ENCODE results near the gene MMP20. TPM values are rescaled to one million over a fixed set of nuclear protein-coding genes. Genes with fewer than 3 reads are reported as not detected.

Gene MMP20
- total RNA-seq, 6 experiments from 2014 or later: not detected

GRCh38 chr11:102545701-102546100 lies 79.4 kb downstream of the MMP20 start:
- intact Hi-C loops (cut with DNase I): no loop called here
- WGBS (ENCODE audit: insufficient coverage, low coverage, low lambda C conversion rate, missing lambda C conversion rate): 53% methylated on average over 4 of the region's 4 CpGs
- no peak for ATAC-seq
- no peaks in the 10 kb centered on the region for H3K9me3 ChIP-seq
- H3K4me3 ChIP-seq: no peak overlapping the region
- H3K36me3 ChIP-seq: no peaks in the 10 kb centered on the region
- H3K27me3 ChIP-seq: no peaks in the 10 kb centered on the region
- no peaks in the 10 kb centered on the region for H3K4me1 ChIP-seq
- no peak for TF ChIP-seq POLR2A (IDR thresholded peaks at IDR 0.05)
- TF ChIP-seq CTCF (IDR thresholded peaks at IDR 0.05): no peak
- no peak for DNase-seq
- no peak overlapping the region for H3K27ac ChIP-seq

DNA sequence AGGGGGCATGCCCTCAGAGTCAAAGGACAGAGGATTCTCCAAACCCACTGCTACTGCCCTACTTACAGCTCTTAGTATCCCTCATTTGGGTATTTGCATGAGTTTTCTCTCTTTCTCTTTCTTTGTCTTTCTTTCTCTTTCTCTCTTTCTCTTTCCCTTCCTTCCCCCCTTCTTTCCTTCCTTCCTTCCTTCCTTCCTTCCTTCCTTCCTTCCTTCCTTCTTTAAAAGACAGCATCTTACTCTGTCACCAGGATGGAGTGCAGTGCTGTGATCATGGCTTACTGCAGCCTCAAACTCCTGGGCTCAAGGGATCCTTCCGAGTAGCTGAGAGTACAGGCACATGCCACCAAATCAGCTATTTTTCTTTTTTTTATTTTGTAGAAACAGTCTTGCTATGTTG lies 80.5 kb downstream of the MMP20 start:
- 77% methylated on average over 1 of the region's 1 CpG for WGBS (ENCODE audit: insufficient coverage, low coverage, low lambda C conversion rate, missing lambda C conversion rate)
- no peaks in the 10 kb centered on the region for H3K4me1 ChIP-seq
- H3K4me3 ChIP-seq: no peak overlapping the region
- H3K36me3 ChIP-seq: no peaks in the 10 kb centered on the region
- TF ChIP-seq CTCF (IDR thresholded peaks at IDR 0.05) (no peak), POLR2A (IDR thresholded peaks at IDR 0.05) (no peak)
- intact Hi-C loops (cut with DNase I): no loop called here
- no peak for ATAC-seq
- no peak overlapping the region for H3K27ac ChIP-seq
- no peak for DNase-seq
- no peaks in the 10 kb centered on the region for H3K27me3 ChIP-seq
- no peaks in the 10 kb centered on the region for H3K9me3 ChIP-seq

GRCh38 chr11:102539567-102539966 lies 85.6 kb downstream of the MMP20 start:
- ATAC-seq: no peak
- no peaks in the 10 kb centered on the region for H3K27me3 ChIP-seq
- WGBS (ENCODE audit: insufficient coverage, low coverage, low lambda C conversion rate, missing lambda C conversion rate): 69% methylated on average over 2 of the region's 2 CpGs

GRCh38 chr11:102538932-102539331 lies 86.2 kb downstream of the MMP20 start:
- H3K36me3 ChIP-seq: no peaks in the 10 kb centered on the region
- H3K27me3 ChIP-seq: no peaks in the 10 kb centered on the region
- no peaks in the 10 kb centered on the region for H3K4me1 ChIP-seq
- no peak overlapping the region for H3K4me3 ChIP-seq
- intact Hi-C loops (cut with DNase I): no loop called here
- no CpG with 5 or more reads among the region's 4 CpGs for WGBS (ENCODE audit: insufficient coverage, low coverage, low lambda C conversion rate, missing lambda C conversion rate)
- no peak for TF ChIP-seq POLR2A (IDR thresholded peaks at IDR 0.05)
- TF ChIP-seq CTCF (IDR thresholded peaks at IDR 0.05): no peak
- H3K9me3 ChIP-seq: no peaks in the 10 kb centered on the region
- no peak overlapping the region for H3K27ac ChIP-seq
- ATAC-seq: no peak
- DNase-seq: no peak

More at GRCh38 chr11:102539567-102539966, 85.6 kb downstream of the MMP20 start:
- H3K4me1 ChIP-seq: no peaks in the 10 kb centered on the region
- TF ChIP-seq POLR2A (IDR thresholded peaks at IDR 0.05) (no peak), CTCF (IDR thresholded peaks at IDR 0.05) (no peak)
- no peak overlapping the region for H3K4me3 ChIP-seq
- DNase-seq: no peak
- H3K27ac ChIP-seq: no peak overlapping the region
- H3K36me3 ChIP-seq: no peaks in the 10 kb centered on the region
- intact Hi-C loops (cut with DNase I): no loop called here
- H3K9me3 ChIP-seq: no peaks in the 10 kb centered on the region
